Tibial nerve (tissue), 4 donors: ENCODE data around the gene SBSN.

Experiments
- EP300 ChIP-seq, 2 donors: sonication (generic); formaldehyde crosslinking; IDR thresholded peaks; one replicate each; pipeline ENCODE4 v1.6.1; 2017; ENCODE audit warnings: antibody characterized with exemption in 2 of 2, mild to moderate bottlenecking in 1 of 2
- POLR2A ChIP-seq, 2 donors: fragments of 450-650 bp; IDR thresholded peaks; one replicate each; pipeline ENCODE4 v1.6.1; 2017; ENCODE audit warnings: antibody characterized with exemption in 2 of 2, mild to moderate bottlenecking in 2 of 2, moderate library complexity in 2 of 2
- TF ChIP-seq, protein P1 (sequence below), 5 experiments: fragments of 200-600 bp in 3 of 5; fragments of 450-650 bp in 2 of 5; sonication (generic) in 3 of 5; IDR thresholded peaks; one replicate each; pipeline ENCODE4 v1.5.1; 2016 to 2019; ENCODE audit warnings: antibody characterized with exemption in 5 of 5, mild to moderate bottlenecking in 3 of 5, moderate library complexity in 2 of 5

- TF ChIP-seq EP300 (IDR thresholded peaks at IDR 0.05) (no peak), POLR2A (IDR thresholded peaks at IDR 0.05) (no peak)
- TF ChIP-seq, protein P1, sequence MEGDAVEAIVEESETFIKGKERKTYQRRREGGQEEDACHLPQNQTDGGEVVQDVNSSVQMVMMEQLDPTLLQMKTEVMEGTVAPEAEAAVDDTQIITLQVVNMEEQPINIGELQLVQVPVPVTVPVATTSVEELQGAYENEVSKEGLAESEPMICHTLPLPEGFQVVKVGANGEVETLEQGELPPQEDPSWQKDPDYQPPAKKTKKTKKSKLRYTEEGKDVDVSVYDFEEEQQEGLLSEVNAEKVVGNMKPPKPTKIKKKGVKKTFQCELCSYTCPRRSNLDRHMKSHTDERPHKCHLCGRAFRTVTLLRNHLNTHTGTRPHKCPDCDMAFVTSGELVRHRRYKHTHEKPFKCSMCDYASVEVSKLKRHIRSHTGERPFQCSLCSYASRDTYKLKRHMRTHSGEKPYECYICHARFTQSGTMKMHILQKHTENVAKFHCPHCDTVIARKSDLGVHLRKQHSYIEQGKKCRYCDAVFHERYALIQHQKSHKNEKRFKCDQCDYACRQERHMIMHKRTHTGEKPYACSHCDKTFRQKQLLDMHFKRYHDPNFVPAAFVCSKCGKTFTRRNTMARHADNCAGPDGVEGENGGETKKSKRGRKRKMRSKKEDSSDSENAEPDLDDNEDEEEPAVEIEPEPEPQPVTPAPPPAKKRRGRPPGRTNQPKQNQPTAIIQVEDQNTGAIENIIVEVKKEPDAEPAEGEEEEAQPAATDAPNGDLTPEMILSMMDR (IDR thresholded peaks at IDR 0.05): no peak
Observed at GRCh38 chr19:35525873-35526272, 2.2 kb downstream of the SBSN start.
